GM12878 (cell line): ENCODE data around the gene COQ4. TPM values are rescaled to one million over a fixed set of nuclear protein-coding genes. Genes with fewer than 3 reads are reported as not detected.

Experiments used
- CREB1 ChIP-seq: IDR thresholded peaks from 2 replicates; pipeline ENCODE4 v1.6.1; 2012; ENCODE audit warnings: low read depth, mild to moderate bottlenecking, inconsistent platforms
- CREM ChIP-seq: IDR thresholded peaks from 2 replicates; pipeline ENCODE4 v1.6.1; 2014; ENCODE audit warnings: antibody characterized with exemption, low read depth
- EED ChIP-seq: sonication (generic); IDR thresholded peaks from 2 replicates; pipeline ENCODE4 v1.6.1; 2016; ENCODE audit warnings: antibody characterized with exemption, low read depth
- EGR1 ChIP-seq, 2 experiments: IDR thresholded peaks; 1 replicate in 1 of 2; 2 replicates in 1 of 2; pipeline ENCODE4 v1.6.1; 2011 to 2012; ENCODE audit warnings: low read depth in 2 of 2, low read length in 2 of 2, borderline replicate concordance in 1 of 2, mild to moderate bottlenecking in 1 of 2, moderate library complexity in 1 of 2
- GABPA ChIP-seq: IDR thresholded peaks from 2 replicates; pipeline ENCODE4 v1.6.1; 2014; ENCODE audit warnings: antibody characterized with exemption, low read depth, mild to moderate bottlenecking, inconsistent platforms
- HDAC6 ChIP-seq: fragments of 200-600 bp; sonication (generic); IDR thresholded peaks from one replicate; pipeline ENCODE4 v1.8.0; 2017; ENCODE audit warnings: antibody characterized with exemption; ENCODE audit not compliant: unreplicated experiment
- IKZF1 ChIP-seq: fragments of 450-650 bp; conservative IDR thresholded peaks from 2 replicates; pipeline ENCODE4 v1.6.1; 2017; ENCODE audit warnings: antibody characterized with exemption, mild to moderate bottlenecking
- IKZF2 ChIP-seq, 2 experiments: fragments of 450-650 bp; IDR thresholded peaks; 2 replicates each; pipeline ENCODE4 v1.6.1; 2017; ENCODE audit warnings: mild to moderate bottlenecking in 2 of 2, moderate library complexity in 2 of 2
- KLF5 ChIP-seq: fragments of 450-650 bp; IDR thresholded peaks from 2 replicates; pipeline ENCODE4 v1.6.1; 2014; ENCODE audit warnings: mild to moderate bottlenecking; ENCODE audit not compliant: partially characterized antibody
- MEF2A ChIP-seq: IDR thresholded peaks from 2 replicates; pipeline ENCODE4 v1.6.1; 2011; ENCODE audit warnings: low read depth, mild to moderate bottlenecking, low read length, moderate library complexity; ENCODE audit not compliant: insufficient read depth
- NBN ChIP-seq: fragments of 450-650 bp; IDR thresholded peaks from 2 replicates; pipeline ENCODE4 v1.6.1; 2016
- NR2C1 ChIP-seq: fragments of 450-650 bp; IDR thresholded peaks from 2 replicates; pipeline ENCODE4 v1.6.1; 2017; ENCODE audit warnings: antibody characterized with exemption, mild to moderate bottlenecking, moderate library complexity
- POLR2A ChIP-seq: IDR thresholded peaks from 2 replicates; pipeline ENCODE4 v1.6.1; 2011; ENCODE audit warnings: low read depth, mild to moderate bottlenecking, low read length
- RAD51 ChIP-seq: fragments of 450-650 bp; IDR thresholded peaks from 2 replicates; pipeline ENCODE4 v1.6.1; 2016; ENCODE audit warnings: moderate library complexity, mild to moderate bottlenecking, inconsistent platforms
- RCOR1 ChIP-seq: conservative IDR thresholded peaks from 2 replicates; pipeline ENCODE4 v1.6.1; 2012; ENCODE audit warnings: low read depth, low read length, improper control_type of control experiment
- REST ChIP-seq: IDR thresholded peaks from 2 replicates; pipeline ENCODE4 v1.6.1; 2012; ENCODE audit warnings: mild to moderate bottlenecking, low read depth, low read length
- SMARCA5 ChIP-seq: fragments of 450-650 bp; IDR thresholded peaks from 2 replicates; pipeline ENCODE4 v1.6.1; 2017; ENCODE audit warnings: mild to moderate bottlenecking
- SREBF2 ChIP-seq: IDR thresholded peaks from 2 replicates; pipeline ENCODE4 v1.6.1; 2012; ENCODE audit warnings: mild to moderate bottlenecking, low read length
- SRF ChIP-seq, 2 experiments: IDR thresholded peaks; 2 replicates each; pipeline ENCODE4 v1.6.1; 2011; ENCODE audit warnings: low read depth in 2 of 2, low read length in 2 of 2, mild to moderate bottlenecking in 1 of 2, moderate library complexity in 1 of 2
- TAF1 ChIP-seq: IDR thresholded peaks from 2 replicates; pipeline ENCODE4 v1.6.1; 2011; ENCODE audit warnings: mild to moderate bottlenecking, low read depth, low read length, borderline replicate concordance
- ZNF217 ChIP-seq: fragments of 450-650 bp; IDR thresholded peaks from 2 replicates; pipeline ENCODE4 v1.6.1; 2017; ENCODE audit warnings: antibody characterized with exemption, mild to moderate bottlenecking
- ZNF622 ChIP-seq: fragments of 450-650 bp; IDR thresholded peaks from 2 replicates; pipeline ENCODE4 v1.6.1; 2017; ENCODE audit warnings: mild to moderate bottlenecking, inconsistent platforms
- ZZZ3 ChIP-seq: IDR thresholded peaks from 2 replicates; pipeline ENCODE4 v1.6.1; 2011; ENCODE audit warnings: low read depth; ENCODE audit not compliant: control insufficient read depth, insufficient read length
- polyA plus RNA-seq, 11 experiments: library from polyadenylated mRNA; depleted of rRNA in 4 of 11; unstranded in 6 of 11; stranded (reverse) in 5 of 11; fragments of >200 nt; fragmentation: Nextera tagmentation in 4 of 11; fragmentation: Illumina TruSeq in 1 of 11; extraction: Ambion mirVana in 4 of 11; extraction: Trizol in 1 of 11; gene quantifications; 1 replicate in 1 of 11; 2 replicates in 10 of 11; pipeline versions ENCODE4 v1.2.1 to v1.2.3, GENCODE V29; 2011 to 2016; ENCODE audit warnings: inconsistent platforms in 2 of 11, missing spikeins in 2 of 11, low read depth in 1 of 11
- total RNA-seq, 4 experiments: library from RNA; depleted of rRNA in 3 of 4; stranded (reverse); fragments of >200 nt in 3 of 4; fragmentation: Illumina TruSeq in 1 of 4; extraction: Trizol in 1 of 4; gene quantifications; 2 replicates each; pipeline versions ENCODE4 v1.2.1 to v1.2.3, GENCODE V29; 2013 to 2021

The COQ4 gene
- total and polyA plus RNA-seq, 10 of the 15 experiments (the other 5 are each of a cell fraction or from before 2014, with no cell fraction given), result 3.8 to 64.1 (median 38.6) TPM

- TF ChIP-seq ZZZ3, result no peak
- TF ChIP-seq CREB1, result peak; percentile 80
- TF ChIP-seq TAF1, result 0 out of 2 replicates have a peak, but pooled peaks have one; percentile 17
- 0 out of 2 replicates have a peak, but pooled peaks have one; percentile 8 for TF ChIP-seq POLR2A
- TF ChIP-seq MEF2A, result no peak
- peak; percentile 30; the same call in 1 of the 2 replicates for TF ChIP-seq EED
- TF ChIP-seq KLF5, result no peak
- TF ChIP-seq SRF (IDR thresholded peaks at IDR 0.05; ENCODE audit: low read depth in 2 of 2, low read length in 2 of 2), result no peak
- peak in 1 of 2 experiments; percentile 76; a peak in 2 of 3 replicates for TF ChIP-seq EGR1 (IDR thresholded peaks at IDR 0.05; ENCODE audit: borderline replicate concordance in 1 of 2, low read depth in 2 of 2, low read length in 2 of 2)
- TF ChIP-seq RCOR1, result no peak
- TF ChIP-seq REST, result peak; percentile 34; the same call in 1 of the 2 replicates
- 0 out of 4 replicates have a peak, but pooled peaks of 1 of the 2 experiments have one; percentile 11 for TF ChIP-seq IKZF2 (IDR thresholded peaks at IDR 0.05)
- TF ChIP-seq ZNF217, result no peak
- TF ChIP-seq GABPA, result no peak
- no peak for TF ChIP-seq SREBF2
- peak; percentile 82 for TF ChIP-seq CREM
- no peak for TF ChIP-seq ZNF622
- no peak for TF ChIP-seq HDAC6
- no peak for TF ChIP-seq SMARCA5
- TF ChIP-seq NBN, result peak; percentile 60; the same call in 1 of the 2 replicates
- peak; percentile 39 for TF ChIP-seq IKZF1
- TF ChIP-seq NR2C1, result no peak
- no peak for TF ChIP-seq RAD51
- TF ChIP-seq, all 136 proteins: peak for 15
Observed at GRCh38 chr9:128275198-128276007, 47.2 kb upstream of the COQ4 start, which contains the start of gene GOLGA2 (continued).
